H1 (cell line): ENCODE measurements around the gene SLC35F5. TPM values are rescaled to one million over a fixed set of nuclear protein-coding genes. Genes with fewer than 3 reads are reported as not detected.

ENCODE experiments used
- CTCF ChIA-PET: fragments of 300-600 bp; sonication (Branson Sonifier 250); formaldehyde crosslinking; loops from one replicate; lab custom pipeline; 2021; ENCODE audit not compliant: partially characterized antibody; lab: Charles Lee
- POLR2A ChIA-PET: fragments of 300-600 bp; sonication (Branson Sonifier 250); formaldehyde crosslinking; loops from one replicate; lab custom pipeline; 2021; ENCODE audit warnings: inconsistent platforms; ENCODE audit not compliant: partially characterized antibody; lab: Charles Lee
- DNase-seq, 2 experiments: peaks; one replicate each; pipeline versions ENCODE4 v3.0.0 to v3.0.0-alpha.2; 2010 to 2022; ENCODE audit warnings: low spot score in 2 of 2, low read depth in 1 of 2, mixed read lengths in 1 of 2
- FAIRE-seq: peaks from 2 replicates; lab custom pipeline; 2011; peaks lifted over from hg19 to GRCh38; lab: Jason Lieb, UNC
- H2AFZ ChIP-seq: 2 replicates; pipeline ENCODE4 v1.8.1; 2012; ENCODE audit warnings: low read length, inconsistent platforms
- H2AK5ac ChIP-seq: 2 replicates; pipeline ENCODE4 v1.6.1; 2013; ENCODE audit warnings: low read depth, low read length
- H2BK120ac ChIP-seq: replicated peaks from 2 replicates; pipeline ENCODE3; 2013; ENCODE audit warnings: low read depth, low read length, inconsistent platforms
- H2BK12ac ChIP-seq: 2 replicates; pipeline ENCODE4 v1.6.1; 2013; ENCODE audit warnings: low read depth, low read length
- H2BK15ac ChIP-seq: 2 replicates; pipeline ENCODE4 v1.6.1; 2013; ENCODE audit warnings: low read length
- H2BK20ac ChIP-seq: 2 replicates; pipeline ENCODE4 v1.6.1; 2013; ENCODE audit warnings: low read length
- H2BK5ac ChIP-seq: 2 replicates; pipeline ENCODE4 v1.6.1; 2013; ENCODE audit warnings: low read depth, low read length
- H3K14ac ChIP-seq: 2 replicates; pipeline ENCODE4 v1.6.1; 2013; ENCODE audit warnings: inconsistent platforms; ENCODE audit not compliant: insufficient read length
- H3K18ac ChIP-seq: 2 replicates; pipeline ENCODE4 v1.6.1; 2013; ENCODE audit warnings: low read length; ENCODE audit errors: extremely low read depth
- H3K23ac ChIP-seq: 2 replicates; pipeline ENCODE4 v1.6.1; 2013; ENCODE audit warnings: inconsistent platforms; ENCODE audit not compliant: insufficient read length
- H3K23me2 ChIP-seq: 2 replicates; pipeline ENCODE4 v1.6.1; 2013; ENCODE audit warnings: low read depth, low read length
- H3K27ac ChIP-seq: 2 replicates; pipeline ENCODE4 v1.6.1; 2011; ENCODE audit warnings: low read depth, low read length, inconsistent platforms
- H3K27me3 ChIP-seq, 4 experiments: replicated peaks in 1 of 4; 1 replicate in 1 of 4; 2 replicates in 3 of 4; pipeline versions ENCODE4 v1.6.1 to v1.8.1; 2011 to 2013; ENCODE audit warnings: low read length in 3 of 4, mild to moderate bottlenecking in 3 of 4, inconsistent platforms in 2 of 4, mixed read lengths in 2 of 4, moderate library complexity in 1 of 4; ENCODE audit not compliant: control insufficient read depth in 3 of 4, insufficient read depth in 3 of 4; ENCODE audit errors: extremely low read depth in 1 of 4
- H3K36me3 ChIP-seq, 4 experiments: 2 replicates each; pipeline versions ENCODE4 v1.6.1 to v1.8.1; 2011 to 2013; ENCODE audit warnings: mild to moderate bottlenecking in 4 of 4, low read length in 3 of 4, moderate library complexity in 2 of 4, control low read depth in 1 of 4, inconsistent platforms in 1 of 4; ENCODE audit not compliant: insufficient read depth in 4 of 4, control insufficient read depth in 2 of 4
- H3K4ac ChIP-seq: replicated peaks from 2 replicates; pipeline ENCODE3; 2013; ENCODE audit warnings: low read length, low read depth, mixed read lengths, inconsistent platforms; ENCODE audit not compliant: insufficient read length
- H3K4me1 ChIP-seq, 4 experiments: replicated peaks in 1 of 4; 1 replicate in 1 of 4; 2 replicates in 3 of 4; pipeline versions ENCODE4 v1.6.1 to v1.8.1; 2011 to 2013; ENCODE audit warnings: low read length in 3 of 4, inconsistent platforms in 2 of 4, mixed read lengths in 1 of 4; ENCODE audit not compliant: insufficient read depth in 4 of 4, control insufficient read depth in 3 of 4
- H3K4me2 ChIP-seq, 2 experiments: 2 replicates each; pipeline versions ENCODE4 v1.6.1 to v1.8.1; 2011 to 2013; ENCODE audit warnings: low read depth in 2 of 2, low read length in 2 of 2, control low read depth in 1 of 2, inconsistent platforms in 1 of 2, mild to moderate bottlenecking in 1 of 2; ENCODE audit not compliant: insufficient read depth in 1 of 2
- H3K4me3 ChIP-seq, 4 experiments: fragments of 200-600, 300-600 bp in 1 of 4; sonication (generic), shearing (Covaris generic), sonication (Bioruptor Twin) in 1 of 4; 2 replicates each; pipeline versions ENCODE4 v1.5.1 to v1.8.1; 2011 to 2016; ENCODE audit warnings: low read length in 4 of 4, low read depth in 3 of 4, control low read depth in 2 of 4, inconsistent platforms in 2 of 4, mild to moderate bottlenecking in 2 of 4, mixed read lengths in 1 of 4, moderate library complexity in 1 of 4; ENCODE audit not compliant: insufficient read depth in 2 of 4; ENCODE audit errors: extremely low read depth in 1 of 4
- H3K56ac ChIP-seq: replicated peaks from 2 replicates; pipeline ENCODE3; 2013; ENCODE audit warnings: low read depth, mild to moderate bottlenecking, mixed read lengths, low read length, inconsistent platforms; ENCODE audit not compliant: insufficient read length
- H3K79me1 ChIP-seq: 2 replicates; pipeline ENCODE4 v1.6.1; 2013; ENCODE audit warnings: low read depth, low read length, control low read depth
- H3K79me2 ChIP-seq, 2 experiments: 2 replicates each; pipeline versions ENCODE4 v1.6.1 to v1.8.1; 2012 to 2013; ENCODE audit warnings: low read length in 2 of 2, mild to moderate bottlenecking in 2 of 2, inconsistent platforms in 1 of 2; ENCODE audit not compliant: insufficient read depth in 2 of 2, control insufficient read depth in 1 of 2
- H3K9ac ChIP-seq, 4 experiments: replicated peaks in 1 of 4; 1 replicate in 1 of 4; 2 replicates in 3 of 4; pipeline versions ENCODE4 v1.6.1 to v1.8.1; 2011 to 2013; ENCODE audit warnings: low read depth in 3 of 4, low read length in 3 of 4, control low read depth in 2 of 4, mild to moderate bottlenecking in 2 of 4, moderate library complexity in 2 of 4, inconsistent platforms in 1 of 4; ENCODE audit errors: extremely low read depth in 1 of 4
- H3K9me3 ChIP-seq, 2 experiments: 2 replicates each; pipeline versions ENCODE4 v1.6.1 to v1.8.1; 2012 to 2013; ENCODE audit warnings: mild to moderate bottlenecking in 2 of 2, moderate library complexity in 2 of 2, control low read depth in 1 of 2, inconsistent platforms in 1 of 2, low read depth in 1 of 2, low read length in 1 of 2, mixed read lengths in 1 of 2; ENCODE audit not compliant: insufficient read depth in 2 of 2
- H4K20me1 ChIP-seq, 2 experiments: replicated peaks in 1 of 2; 2 replicates each; pipeline versions ENCODE3 to v1.8.1; 2011 to 2013; ENCODE audit warnings: inconsistent platforms in 2 of 2, low read length in 2 of 2, mild to moderate bottlenecking in 1 of 2; ENCODE audit not compliant: insufficient read depth in 2 of 2, control insufficient read depth in 1 of 2
- H4K5ac ChIP-seq: 2 replicates; pipeline ENCODE4 v1.6.1; 2013; ENCODE audit warnings: low read length, low read depth, mixed read lengths, inconsistent platforms; ENCODE audit not compliant: insufficient read length
- H4K8ac ChIP-seq: 2 replicates; pipeline ENCODE4 v1.8.0; 2013; ENCODE audit warnings: mild to moderate bottlenecking, moderate library complexity, low read length, inconsistent platforms; ENCODE audit not compliant: insufficient read depth; ENCODE audit errors: extremely low read depth
- H4K91ac ChIP-seq: replicated peaks from 2 replicates; pipeline ENCODE3; 2013; ENCODE audit warnings: low read length, mixed read lengths, inconsistent platforms; ENCODE audit not compliant: insufficient read length
- ATF2 ChIP-seq: IDR thresholded peaks from 2 replicates; pipeline ENCODE4 v1.6.1; 2012; ENCODE audit warnings: low read length, inconsistent platforms
- BACH1 ChIP-seq: IDR thresholded peaks from 2 replicates; pipeline ENCODE4 v1.6.1; 2012; ENCODE audit warnings: low read length, improper control_type of control experiment
- CBX8 ChIP-seq: fragments of 300-800, 300-1000 bp; sonication (generic); IDR thresholded peaks from 2 replicates; pipeline ENCODE4 v1.7.1; 2016; ENCODE audit warnings: low read depth, low read length, borderline replicate concordance
- HDAC2 ChIP-seq, 2 experiments: fragments of 300-600 bp in 1 of 2; sonication (generic) in 1 of 2; IDR thresholded peaks; 2 replicates each; pipeline ENCODE4 v1.6.1; 2011 to 2012; ENCODE audit warnings: low read depth in 2 of 2, low read length in 2 of 2, mild to moderate bottlenecking in 2 of 2, moderate library complexity in 2 of 2, borderline replicate concordance in 1 of 2, inconsistent platforms in 1 of 2
- JUN ChIP-seq: IDR thresholded peaks from 2 replicates; pipeline ENCODE4 v1.6.1; 2011; ENCODE audit warnings: low read depth, mild to moderate bottlenecking, improper control_type of control experiment, low read length
- WGBS, 2 experiments: shearing (Covaris generic) in 1 of 2; methylation state at CpG; one replicate each; pipeline versions ENCODE4 v1.1.6 to v1.1.7; 2013 to 2015; ENCODE audit warnings: low lambda C conversion rate in 2 of 2, mixed read lengths in 2 of 2, inconsistent platforms in 1 of 2, low coverage in 1 of 2, missing lambda C conversion rate in 1 of 2; ENCODE audit not compliant: insufficient replicate concordance in 2 of 2, insufficient coverage in 1 of 2, insufficient read length in 1 of 2; ENCODE audit errors: extremely low coverage in 1 of 2, missing lambda C conversion rate in 1 of 2; 5-methylcytosine and 5-hydroxymethylcytosine counted together
- polyA plus RNA-seq, 7 experiments: library from polyadenylated mRNA; depleted of rRNA in 3 of 7; stranded (reverse) in 5 of 7; unstranded in 2 of 7; fragments of >200 nt in 5 of 7; fragments of 200-250 nt in 2 of 7; gene quantifications; 1 replicate in 5 of 7; 2 replicates in 1 of 7; 4 replicates in 1 of 7; pipeline versions ENCODE4 v1.2.1 to v1.2.3, GENCODE V29; 2011 to 2013; ENCODE audit warnings: missing spikeins in 2 of 7, mixed read lengths in 2 of 7
- total RNA-seq: library from RNA; stranded (reverse); fragmentation: NEBNext Ultra II Directional; extraction: Animal tissue kit (Norgen Biotek cat#: 25700); gene quantifications from 2 replicates; pipeline ENCODE4 v1.2.1, GENCODE V29; 2021

Gene SLC35F5
- total and polyA plus RNA-seq, 2 of the 8 experiments (the other 6 are each of a cell fraction or from before 2014, with no cell fraction given), result 11.8 to 22.2 TPM

DNA sequence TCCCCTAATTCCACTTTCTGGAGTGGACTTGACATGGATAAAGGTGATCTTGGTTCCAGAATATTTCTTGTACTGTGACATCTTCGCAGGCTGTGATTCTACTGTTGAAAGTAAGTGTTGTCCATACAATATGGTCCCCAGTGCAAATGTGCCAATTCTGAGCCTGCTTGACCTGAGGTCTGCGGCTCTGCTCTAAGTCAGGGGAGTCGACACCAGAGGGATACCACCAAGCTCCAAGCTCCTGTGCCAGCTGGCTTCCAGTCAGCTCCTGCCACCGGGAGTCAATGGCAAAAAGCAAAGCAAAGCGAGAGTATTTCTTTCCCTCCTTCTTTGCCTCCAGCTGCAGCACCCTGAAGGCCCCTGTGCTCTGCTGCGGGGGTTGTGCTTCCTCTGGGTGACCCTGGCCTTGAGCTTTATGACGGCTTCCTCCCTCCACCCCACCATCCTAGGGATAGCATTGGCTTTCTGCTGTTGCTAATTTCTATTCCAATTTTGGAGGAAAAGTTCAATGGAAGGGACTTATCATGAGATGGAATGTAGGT is 50.4 kb downstream of the SLC35F5 start:
- H3K79me1 ChIP-seq, result no peaks in the 10 kb centered on the region
- ChIA-PET CTCF (interaction anchor here (0.6 to 0.7 kb wide), 2 partner anchors 19 to 162 kb away, joined by 3 read pairs; no protein-coding TSS in a partner anchor), POLR2A (no interaction called here)
- no peak overlapping the region for H4K8ac ChIP-seq
- no peak overlapping the region for H4K91ac ChIP-seq
- no peak for DNase-seq
- H2BK120ac ChIP-seq, result no peak overlapping the region
- no peak overlapping the region for H2BK5ac ChIP-seq
- H3K18ac ChIP-seq, result no peak overlapping the region
- H3K14ac ChIP-seq, result no peak overlapping the region
- TF ChIP-seq JUN (no peak), BACH1 (no peak), ATF2 (no peak), CBX8 (no peak), HDAC2 (IDR thresholded peaks at IDR 0.05; ENCODE audit: borderline replicate concordance in 1 of 2, low read depth in 2 of 2, low read length in 2 of 2) (no peak)
- H3K9me3 ChIP-seq, result peaks cover 0 to 9% of the 10 kb centered on the region in 2 experiments; a peak in 1 of 4 replicates
- no peak overlapping the region; the same call in 1 of the 2 replicates for H3K27ac ChIP-seq
- H2AK5ac ChIP-seq, result no peak overlapping the region
- H2BK12ac ChIP-seq, result no peak overlapping the region
- H4K20me1 ChIP-seq, result no peaks in the 10 kb centered on the region
- no peak overlapping the region for H4K5ac ChIP-seq
- H3K23ac ChIP-seq, result no peak overlapping the region
- H3K4me1 ChIP-seq, result peaks cover 0 to 3% (median 0%) of the 10 kb centered on the region in 4 experiments; a peak in 2 of 7 replicates
- no peak for FAIRE-seq
- H2BK15ac ChIP-seq, result no peak overlapping the region
- H3K4me2 ChIP-seq, result no peak overlapping the region
- H3K36me3 ChIP-seq, result peaks cover 0 to 8% (median 0%) of the 10 kb centered on the region in 4 experiments; a peak in 2 of 8 replicates
- H3K4me3 ChIP-seq, result no peak overlapping the region
- H2BK20ac ChIP-seq, result no peak overlapping the region
- H3K9ac ChIP-seq, result no peak overlapping the region
- no peak overlapping the region for H3K4ac ChIP-seq
- no peaks in the 10 kb centered on the region for H3K23me2 ChIP-seq
- no peak overlapping the region for H2AFZ ChIP-seq
- H3K56ac ChIP-seq, result no peak overlapping the region
- H3K27me3 ChIP-seq, result no peaks in the 10 kb centered on the region
- 80% methylated on average over 7 of the region's 7 CpGs; no CpG with 5 or more reads in 1 of the 2 experiments for WGBS, 2 experiments
- H3K79me2 ChIP-seq, result no peaks in the 10 kb centered on the region
